Inferior parietal cortex (tissue), 1 donor: ENCODE results near the gene SDF4.

ENCODE experiments used
- DNase-seq: peaks from one replicate; pipeline ENCODE4 v3.0.0-alpha.2; 2016; ENCODE audit errors: extremely low spot score

Gene SDF4

DNA sequence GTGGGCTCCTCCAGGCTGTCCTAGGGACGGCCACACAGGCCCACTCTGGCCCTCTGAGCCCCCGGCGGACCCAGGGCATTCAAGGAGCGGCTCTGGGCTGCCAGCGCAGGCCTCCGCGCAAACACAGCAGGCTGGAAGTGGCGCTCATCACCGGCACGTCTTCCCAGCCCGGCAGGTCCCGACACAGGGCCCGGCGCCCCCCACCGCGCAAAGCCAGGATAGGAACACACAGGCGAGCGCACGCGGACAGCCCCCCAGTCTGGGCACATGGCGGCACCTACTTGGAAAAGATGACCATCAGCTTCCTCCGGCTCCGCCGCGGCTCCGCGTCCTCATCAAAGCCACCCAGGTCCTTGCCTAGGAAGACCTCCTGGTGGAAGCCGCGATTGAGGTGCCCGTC is 3.6 kb downstream of the SDF4 start:
- no peak for DNase-seq

DNA sequence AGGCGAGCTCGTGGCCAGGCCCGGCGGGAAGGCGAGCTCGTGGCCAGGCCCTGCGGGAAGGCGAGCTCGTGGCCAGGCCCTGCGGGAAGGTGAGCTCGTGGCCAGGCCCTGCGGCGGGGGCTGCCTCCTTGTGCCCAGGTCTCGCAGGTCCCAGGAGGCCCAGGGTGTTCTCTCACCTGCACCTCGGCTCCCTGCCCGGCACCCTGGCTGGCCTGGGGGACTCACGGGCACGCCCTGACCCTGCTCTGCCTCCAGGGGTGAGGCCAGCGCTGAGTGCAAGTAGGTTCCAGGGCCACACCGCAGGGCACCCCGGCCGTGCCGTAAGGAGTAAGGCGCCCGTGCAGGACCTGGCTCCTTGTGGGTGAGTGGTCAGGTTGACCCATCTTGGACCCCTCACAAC is 4.4 kb downstream of the SDF4 start:
- no peak for DNase-seq

DNA sequence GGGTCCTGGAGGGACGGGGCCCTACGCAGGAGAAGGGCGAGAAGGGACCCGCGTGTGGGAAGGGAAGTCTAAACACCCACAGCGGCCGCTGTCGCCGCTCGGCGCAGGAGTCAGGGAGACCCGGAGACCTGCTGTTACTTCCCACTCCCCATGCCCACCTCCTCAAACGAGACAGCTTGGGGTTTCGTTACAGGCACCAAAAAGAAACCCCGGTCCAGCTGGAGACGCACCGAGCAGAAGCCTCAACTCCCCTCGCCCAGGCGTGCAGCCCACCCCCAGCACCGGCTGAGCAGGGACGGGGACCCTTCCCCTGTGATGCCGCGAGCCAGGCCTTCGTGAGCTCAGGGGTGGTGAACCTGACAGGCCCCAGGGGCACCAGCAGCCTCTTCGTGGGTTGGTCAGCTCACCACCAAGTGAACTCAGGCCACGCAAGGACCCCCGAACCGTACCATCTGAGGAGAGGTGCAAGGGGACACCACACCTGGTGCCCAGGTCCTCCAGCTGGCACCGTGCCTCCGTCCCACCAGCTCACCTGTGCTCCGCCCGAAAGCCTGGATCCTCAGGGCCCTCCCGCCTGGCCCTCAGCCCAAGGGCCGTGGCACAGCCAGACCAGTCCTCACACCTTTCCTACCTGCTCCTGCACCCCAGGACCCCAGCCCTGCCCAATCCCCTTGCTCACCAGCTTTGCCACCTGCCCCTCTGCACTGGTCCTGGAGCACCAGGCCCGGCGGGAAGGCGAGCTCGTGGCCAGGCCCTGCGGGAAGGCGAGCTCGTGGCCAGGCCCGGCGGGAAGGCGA is 5.0 kb downstream of the SDF4 start:
- no peak for DNase-seq

DNA sequence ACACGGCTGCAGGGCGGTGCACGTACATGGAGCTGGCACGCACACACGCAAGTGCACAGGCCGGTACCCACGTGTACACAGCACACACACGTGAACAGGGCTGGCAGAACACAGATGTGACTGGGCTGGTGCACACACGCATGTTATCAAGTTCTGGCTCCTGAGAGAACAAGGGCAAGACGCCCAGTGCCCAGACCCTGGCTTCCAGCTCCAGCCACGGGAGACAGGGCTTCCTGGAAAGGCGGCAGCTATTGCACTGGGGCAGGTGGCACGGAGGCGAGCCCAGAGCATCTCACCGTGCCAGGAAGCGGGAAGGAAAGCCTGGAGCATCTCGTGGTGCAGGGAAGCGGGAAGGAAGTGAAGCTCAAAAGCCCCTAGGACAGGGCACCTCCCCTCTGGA is 5.9 kb downstream of the SDF4 start:
- DNase-seq, result no peak

DNA sequence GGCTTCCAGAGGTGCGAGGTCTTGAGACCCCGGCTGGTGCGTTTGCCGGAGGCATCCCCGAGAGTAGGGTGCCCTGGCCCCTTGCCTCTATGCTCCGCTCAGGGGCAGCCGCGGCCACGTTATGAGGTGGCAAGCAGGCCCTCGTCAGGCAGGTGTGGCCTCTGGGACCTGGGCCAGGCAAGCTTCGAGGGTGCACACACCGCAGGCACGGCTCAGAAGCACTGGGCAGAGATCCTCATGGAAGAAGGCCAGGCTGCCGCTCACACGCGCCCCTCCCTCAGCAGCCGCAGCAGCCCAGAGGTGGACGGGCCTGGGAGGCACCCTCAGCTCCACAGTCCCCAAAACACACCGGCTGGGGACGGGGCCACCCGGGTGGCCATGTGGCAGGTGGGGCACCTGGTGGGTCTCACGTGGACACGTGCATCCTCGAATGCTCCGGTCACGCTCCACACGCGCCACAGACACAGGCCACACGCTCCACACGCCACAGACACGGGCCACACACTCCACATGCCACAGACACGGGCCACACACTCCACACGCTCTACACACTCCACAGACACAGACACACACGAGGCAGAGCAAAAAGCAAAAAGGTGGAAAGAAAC is 6.5 kb downstream of the SDF4 start:
- DNase-seq, result no peak

DNA sequence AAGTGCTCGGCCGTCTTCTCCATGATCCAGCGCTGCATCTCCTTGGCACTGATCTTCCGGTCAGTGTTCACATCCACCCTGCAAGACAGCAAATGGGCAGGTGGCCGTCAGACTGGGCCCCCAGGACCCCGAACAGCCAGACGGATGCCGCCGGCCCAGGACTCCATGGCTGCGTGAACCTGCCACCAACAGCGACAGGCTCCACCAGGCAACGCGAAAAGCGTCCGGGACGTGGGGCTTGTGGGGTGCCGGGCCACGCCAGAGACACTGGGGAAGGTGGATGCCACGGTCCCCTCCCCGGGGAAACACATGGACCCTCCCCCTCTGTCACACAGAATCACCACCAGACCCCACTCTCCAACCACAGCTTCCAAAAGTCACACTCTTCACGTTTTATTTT is 7.9 kb downstream of the SDF4 start:
- DNase-seq, result no peak

DNA sequence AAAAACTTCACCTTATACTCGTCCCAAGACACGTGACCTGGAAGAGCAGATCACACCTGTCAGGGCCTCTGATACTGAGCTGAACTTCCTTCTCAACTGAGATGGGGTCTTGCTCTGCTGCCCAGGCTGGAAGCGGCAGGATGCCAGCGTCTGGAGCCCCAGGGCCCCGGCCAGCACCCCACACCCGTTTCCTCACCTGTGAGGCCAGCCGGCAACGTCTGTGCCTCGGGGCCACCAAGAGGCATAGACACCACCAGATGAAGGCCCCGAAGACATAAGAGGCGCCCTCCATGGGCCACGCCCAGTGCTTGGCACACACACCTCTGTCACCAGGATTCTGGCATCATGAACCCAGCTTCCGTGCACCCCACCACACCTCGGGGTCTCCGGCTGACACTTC is 8.5 kb downstream of the SDF4 start:
- no peak for DNase-seq

DNA sequence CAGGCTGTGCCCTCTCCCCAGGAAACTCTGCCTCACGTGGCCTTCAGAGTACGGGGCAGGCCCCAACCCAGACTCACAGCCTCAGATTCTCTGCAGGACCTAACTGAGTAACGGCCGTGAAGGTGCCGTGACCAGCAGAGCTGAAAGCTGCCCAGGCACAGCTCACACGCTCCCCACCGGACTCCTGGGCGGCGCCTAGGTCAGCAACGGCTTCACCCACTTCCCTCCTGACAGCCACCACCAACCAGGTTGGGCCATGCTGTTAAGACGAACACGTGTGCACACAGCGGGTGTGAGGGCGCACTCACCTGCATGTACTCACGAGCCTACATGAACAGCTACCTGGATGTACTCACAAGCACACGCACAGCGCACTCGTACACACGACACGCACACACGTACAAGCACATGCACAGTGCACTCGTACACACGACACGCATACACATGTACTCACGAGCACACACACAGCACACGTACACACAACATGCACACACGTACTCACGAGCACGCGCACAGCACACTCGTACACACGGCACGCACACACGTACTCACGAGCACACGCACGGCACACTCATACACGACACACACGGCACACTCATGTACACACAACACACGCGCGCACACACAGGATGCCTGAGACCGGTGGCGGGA is 9.1 kb downstream of the SDF4 start:
- no peak for DNase-seq

DNA sequence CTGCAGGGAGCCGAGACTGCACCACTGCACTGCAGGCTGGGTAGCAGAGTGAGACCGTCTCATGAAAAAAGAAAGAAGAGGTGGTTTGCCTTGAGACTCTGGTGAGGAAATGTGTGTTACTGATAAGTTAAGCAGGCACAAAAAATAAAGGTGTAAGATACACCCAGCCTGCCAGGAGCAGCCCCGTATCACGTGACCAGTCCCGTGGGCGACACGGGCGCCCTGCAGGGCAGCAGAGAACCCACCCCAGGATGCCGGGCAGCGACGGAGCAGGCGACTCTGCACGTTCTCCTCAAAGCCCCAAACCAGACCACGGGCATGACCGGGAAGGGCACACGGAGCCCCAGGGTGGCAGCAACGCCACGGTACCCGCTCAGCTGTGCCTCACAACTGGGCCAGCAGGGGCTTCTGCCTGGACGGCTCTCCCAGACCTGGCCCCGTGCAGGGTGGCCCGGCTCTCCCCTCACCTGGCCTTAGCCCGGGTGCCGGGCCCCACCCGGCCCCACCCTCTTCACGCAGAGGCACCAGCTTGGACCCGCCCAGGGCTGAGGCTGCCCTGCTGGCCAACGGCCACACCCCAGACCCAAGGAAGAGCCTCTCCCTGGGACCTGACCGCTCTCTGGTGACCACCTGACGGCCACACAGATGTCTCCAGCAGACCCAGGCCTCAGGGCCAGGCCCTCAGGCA is 9.8 kb downstream of the SDF4 start:
- no peak for DNase-seq

DNA sequence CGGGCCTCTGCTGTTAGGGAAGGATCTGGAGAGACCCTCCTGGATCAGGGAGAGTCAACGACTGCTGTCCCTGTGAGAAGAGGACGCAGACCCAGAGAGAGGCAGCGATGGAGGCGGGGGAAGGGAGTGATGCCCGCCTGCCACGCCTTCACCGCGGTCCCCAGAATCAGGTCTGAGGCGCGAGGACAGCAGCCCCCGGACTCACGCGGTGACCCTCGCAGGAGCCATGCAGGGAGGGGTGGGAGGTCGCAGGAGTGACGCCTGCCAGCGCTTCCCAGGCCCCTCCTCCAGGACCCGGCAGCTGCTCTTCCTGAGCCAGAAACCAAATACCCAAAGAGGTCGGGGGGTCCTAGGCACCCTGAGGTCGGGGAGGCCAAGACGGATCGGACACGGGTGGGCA is 11.6 kb downstream of the SDF4 start:
- DNase-seq, result no peak

DNA sequence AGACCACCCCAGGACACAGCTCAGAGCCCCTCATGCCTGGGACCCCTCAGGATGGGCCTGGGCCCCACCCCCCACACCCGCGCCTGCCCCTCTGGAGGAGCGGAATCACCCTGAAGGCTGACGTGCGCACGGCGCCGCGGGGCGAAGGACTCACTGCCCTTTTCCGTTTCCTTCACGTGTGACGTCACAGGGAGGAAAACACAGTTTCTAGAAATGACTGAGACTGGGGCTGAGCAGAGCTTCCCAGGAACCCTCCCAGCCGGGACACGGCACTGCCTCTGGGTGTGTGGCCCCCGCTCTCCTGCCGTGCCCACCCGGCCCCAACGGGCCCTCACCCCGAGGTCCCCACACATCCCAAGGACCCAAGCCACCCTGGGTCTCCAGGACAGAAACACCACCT is 12.5 kb downstream of the SDF4 start:
- no peak for DNase-seq

DNA sequence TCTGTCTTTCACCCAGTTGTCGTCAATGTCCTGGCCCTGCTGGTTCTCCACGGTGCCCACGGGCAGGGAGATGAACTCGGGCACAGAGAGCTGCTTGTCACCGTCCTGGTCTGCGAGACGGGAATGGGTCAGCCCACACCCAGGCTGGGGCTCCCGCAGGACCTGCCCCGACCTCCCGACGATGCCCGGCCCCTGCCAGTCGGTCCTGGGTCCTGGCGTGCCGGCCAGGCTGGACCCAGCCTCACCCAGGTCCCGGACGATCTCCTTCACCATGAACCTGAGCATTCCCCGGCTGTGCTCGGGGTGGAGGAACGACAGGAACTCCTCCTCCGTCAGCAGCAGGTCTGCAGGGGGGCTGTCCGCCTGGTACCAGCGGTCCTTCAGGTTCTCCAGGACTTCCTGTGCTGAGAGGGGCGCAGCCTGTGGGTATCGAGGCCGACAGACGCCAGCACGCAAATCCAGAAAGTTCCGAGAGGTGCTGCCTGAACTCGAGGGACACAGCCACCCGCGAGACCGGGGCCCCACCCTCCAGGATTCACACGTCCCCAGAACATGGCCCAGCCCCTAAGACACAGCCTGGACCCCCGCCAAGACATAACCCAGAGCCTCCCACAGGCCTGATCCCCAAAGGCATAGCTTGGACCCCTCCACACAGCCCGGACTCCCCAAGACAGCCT is 13.1 kb downstream of the SDF4 start:
- no peak for DNase-seq

DNA sequence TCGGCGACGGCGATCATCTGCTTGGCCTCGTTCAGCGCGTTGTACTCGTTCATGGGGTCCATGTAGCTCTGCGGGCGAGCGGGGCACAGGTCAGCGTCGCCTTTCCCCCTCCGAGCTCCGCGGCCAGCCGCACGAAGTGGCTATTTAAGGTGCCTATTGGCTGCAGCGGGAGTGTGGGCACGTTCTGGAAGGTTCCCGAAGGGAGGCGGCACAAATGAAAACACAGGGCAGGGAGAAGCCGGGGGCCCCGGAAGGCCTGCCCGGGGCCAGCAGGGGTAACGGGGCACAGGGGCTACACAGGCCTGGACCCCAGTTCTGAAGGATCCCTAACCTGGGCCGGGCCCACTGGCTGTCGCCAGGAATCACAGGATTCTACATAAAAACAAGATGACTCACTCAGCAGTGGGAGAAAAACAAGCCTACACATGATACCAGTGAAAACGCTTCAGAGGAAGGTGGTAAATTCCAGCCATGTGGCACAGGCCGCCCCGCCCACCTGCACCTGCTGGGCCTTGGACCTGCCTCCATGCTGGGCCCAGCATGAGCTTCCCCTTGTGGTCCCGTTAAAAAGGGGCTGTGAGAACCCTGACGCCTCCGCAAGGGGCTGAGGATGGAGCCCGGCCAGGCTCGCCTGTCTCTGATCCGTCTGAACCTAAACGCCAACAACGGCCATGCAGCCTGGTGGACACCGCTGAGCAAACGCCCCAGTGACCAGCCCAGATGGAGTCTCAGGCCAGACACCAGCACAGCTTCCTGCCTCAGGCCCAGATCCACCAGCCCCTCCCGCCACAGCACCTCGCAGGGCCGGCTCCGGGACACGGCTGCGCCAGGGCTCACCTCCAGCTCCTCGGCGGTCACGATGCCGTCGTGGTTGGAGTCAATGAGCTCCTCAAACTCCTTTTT is 13.9 kb downstream of the SDF4 start:
- DNase-seq, result peak; percentile 13

DNA sequence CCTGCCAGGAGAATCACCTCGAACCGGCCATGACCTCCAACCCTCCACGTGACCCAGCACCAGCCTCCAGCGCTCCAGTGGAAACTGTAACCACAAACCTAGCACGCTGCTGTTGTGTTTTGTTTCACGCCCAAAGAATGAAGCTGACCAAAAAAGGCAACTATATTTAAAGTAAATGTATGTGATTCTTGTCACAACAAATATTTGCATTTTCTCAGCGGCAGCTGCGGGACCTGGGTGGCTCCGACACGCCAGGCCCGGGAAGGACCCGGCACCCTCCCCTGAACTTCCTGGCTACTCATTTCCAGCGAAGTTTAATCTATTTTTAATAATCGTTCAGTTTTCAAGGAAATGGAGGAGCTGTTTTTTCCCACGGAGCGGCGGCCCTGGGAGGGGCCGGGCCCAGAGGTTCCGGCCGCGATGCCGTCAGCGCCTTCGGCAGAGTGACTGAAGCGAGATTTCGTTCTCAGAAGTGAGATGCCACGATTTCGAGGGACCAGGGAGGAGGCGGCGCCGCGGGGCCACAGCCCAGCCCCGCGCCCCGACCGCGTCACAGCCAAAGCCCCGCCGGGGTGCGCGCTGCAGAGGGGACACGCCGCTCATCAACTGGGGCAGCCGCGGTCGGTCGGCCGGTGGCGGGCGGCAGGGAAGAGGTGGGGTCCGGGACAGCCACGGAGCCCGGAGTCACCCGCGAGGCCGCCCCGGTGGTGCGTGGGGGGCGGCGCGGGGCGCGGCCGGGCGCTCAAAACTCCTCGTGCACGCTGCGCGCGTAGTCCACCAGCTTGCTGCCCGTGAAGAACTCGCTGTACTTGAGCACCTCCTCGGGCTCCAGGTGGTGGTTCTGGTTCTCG is 14.8 kb downstream of the SDF4 start:
- no peak for DNase-seq

DNA sequence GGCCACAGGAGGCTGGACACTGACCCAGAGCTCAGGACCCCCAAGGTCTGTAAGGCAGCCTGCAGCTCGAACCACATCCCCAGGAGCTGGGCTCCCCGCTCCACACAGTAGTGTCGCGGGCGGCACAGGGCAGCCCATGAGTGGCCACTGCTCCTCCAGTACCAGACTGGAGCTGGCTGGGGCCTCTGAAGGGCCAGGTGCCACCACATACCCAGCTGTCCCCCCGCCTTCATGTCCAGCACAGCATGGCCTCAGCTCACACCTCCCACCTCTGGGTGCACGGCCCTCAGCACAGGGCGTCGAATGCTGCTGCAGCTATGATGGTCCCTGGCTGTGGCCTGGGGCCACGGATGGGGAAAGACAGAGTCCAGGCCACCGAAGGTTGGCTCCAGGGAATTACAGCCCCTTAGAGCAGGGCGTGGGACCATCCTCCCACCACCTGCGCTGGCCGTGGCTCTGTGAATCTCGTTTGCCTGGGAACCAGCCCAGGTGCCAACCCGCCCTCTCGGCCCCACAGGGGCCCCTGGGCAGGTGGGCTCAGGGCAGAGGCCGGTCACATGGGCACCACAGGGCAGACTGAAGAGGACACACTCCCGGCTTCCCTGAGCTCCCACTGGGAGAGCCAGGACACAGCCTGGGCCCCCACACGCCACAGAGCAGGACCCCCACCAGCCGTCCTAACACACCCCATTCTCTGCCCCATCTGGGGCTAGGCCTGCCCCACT is 15.8 kb downstream of the SDF4 start:
- no peak for DNase-seq

DNA sequence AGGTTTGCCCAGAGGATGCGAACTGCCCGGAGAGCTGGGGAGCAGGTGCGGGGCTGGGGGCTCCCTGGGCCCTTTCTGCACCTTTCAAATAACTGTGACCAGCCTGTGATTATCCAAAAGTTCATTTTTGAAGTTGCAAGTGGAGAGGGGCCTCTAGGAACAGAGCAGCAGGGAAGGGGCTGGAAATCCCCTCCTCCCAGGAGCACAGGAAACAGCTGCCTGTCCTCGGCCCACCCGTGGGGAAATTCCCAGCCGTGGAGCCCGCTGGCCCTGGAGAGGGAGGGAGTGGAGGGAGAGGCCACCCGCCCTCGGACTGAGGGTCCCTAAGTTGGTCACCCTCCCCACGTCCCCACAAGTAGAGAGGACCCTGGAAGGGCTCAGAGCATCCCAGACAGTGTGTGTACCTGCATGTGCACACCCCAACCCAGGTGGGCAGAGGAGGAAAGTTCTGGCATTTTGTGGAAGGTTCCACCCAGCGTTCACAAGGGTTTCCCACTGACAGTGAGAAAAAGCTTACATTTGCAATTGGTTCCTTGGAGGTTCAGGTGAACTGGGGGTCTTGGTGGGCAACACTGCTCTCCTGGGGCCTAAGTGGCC is 16.6 kb downstream of the SDF4 start:
- DNase-seq, result no peak

DNA sequence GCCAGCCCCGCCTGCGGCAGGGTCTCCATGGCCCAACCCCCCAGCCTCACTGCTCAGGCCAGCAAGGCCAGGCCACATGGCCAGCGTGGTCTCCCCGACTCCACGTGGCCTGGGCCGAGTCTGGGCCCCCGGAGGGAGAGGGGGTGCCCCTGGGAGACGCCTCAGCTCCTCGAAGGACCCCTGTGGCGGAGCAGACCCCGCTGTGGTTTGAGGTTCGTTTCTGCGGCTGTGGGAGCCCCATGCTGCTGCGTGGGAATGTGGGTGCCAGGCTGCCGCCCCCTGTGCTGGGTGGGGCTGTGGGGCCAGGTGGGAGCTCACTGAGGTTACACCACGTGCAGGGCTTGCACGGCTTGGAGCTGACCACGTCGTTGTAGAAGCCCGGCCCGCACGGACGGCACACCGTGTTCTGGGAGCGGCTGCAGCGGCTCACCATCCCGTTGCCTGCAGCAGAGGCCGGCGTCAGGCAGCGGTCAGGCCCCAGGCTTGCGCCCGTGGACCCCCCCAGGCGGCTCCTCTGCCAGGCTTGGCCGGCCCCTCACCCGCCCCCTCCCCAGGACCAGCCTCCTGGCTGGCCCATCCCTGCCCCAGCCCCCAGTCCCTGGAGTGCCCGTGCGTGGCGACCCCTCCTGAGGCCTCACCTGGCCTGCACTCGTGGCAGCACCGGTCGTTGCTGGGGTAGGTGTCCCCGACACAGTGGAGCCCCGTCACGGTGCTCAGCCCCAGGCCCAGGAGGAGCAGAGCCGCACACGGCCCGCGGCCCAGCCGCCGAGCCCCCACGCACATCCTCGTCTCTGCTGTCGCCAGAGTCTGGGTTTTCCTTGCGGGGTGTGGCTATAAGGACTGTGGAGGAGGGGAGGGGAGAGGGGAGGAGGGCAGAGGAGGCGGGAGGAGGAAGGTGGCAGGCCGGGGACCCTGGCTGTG is 18.2 kb downstream of the SDF4 start, which contains the start of gene TNFRSF4:
Gene TNFRSF4 (minus strand): TSS at position 809 of the 921 bp plus-strand sequence. CDS start 26 bp downstream, at position 783.
- no peak for DNase-seq
